Measurements from ENCODE around the gene MPG. TPM values are rescaled to one million over a fixed set of nuclear protein-coding genes. Genes with fewer than 3 reads are reported as not detected.

The MPG gene
- total RNA-seq, 2 donors from 2014 or later: 111 to 138 TPM

DNA sequence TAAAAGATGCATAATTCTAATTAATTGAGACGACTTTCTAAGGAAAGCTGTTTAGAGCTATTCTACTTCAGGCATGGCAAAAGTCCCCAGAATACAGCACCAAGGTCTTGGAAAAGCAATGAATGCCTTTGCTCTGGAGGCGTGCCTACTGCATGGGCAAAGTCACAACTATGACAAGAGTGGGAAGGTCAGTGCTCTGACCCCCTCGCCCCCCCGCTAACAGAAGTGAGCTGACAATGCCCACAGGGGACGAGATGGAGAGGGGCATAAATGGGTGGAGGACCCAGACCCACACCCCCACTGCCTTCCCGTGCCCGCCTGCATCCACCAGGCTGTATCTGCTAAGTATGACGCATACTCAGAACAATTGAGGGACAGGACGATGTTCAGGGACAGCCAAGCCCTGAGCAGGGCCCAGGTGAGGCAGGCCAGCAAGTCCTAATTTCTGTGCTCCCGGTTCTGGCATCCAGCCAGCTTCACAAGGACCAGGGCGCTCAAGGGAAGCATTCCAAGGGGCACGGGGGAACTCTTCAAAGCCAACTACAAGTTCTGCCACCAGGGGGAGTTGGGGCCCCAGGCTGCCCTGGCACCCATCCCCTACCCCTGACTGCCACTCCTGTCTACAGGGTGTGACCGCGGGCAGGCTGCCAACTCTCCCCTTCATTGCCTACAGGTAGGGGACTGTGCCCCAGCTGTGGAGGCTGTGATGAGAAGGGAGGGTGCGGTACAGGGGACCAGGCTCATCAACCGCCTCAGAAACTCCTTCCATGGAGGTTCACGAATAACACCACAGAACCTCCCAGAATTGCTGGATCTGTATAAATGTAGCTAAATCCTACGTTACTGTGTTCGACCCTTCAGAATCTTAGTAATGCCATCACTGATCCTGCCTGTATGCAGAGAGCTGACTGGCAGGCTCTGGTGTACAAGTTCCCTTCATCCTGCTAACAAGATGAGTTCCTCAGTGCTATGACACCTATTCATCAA, 39.6 kb downstream of the MPG start:
- H3K9me3 ChIP-seq: no peaks in the 10 kb centered on the region
- no peak overlapping the region for H3K4me3 ChIP-seq
- WGBS: 60% methylated on average over 19 of the region's 19 CpGs
- TF ChIP-seq CTCF (IDR thresholded peaks at IDR 0.05) (peak; percentile 48 to 68 (median 59)), POLR2A (IDR thresholded peaks at IDR 0.05) (no peak)
- H3K27ac ChIP-seq: no peak overlapping the region
- no peaks in the 10 kb centered on the region for H3K27me3 ChIP-seq (replicated peaks; ENCODE audit: insufficient read depth)
- H3K4me1 ChIP-seq (replicated peaks): no peaks in the 10 kb centered on the region
- DNase-seq (ENCODE audit: low spot score): peak; percentile 34
- H3K36me3 ChIP-seq: no peaks in the 10 kb centered on the region
- intact Hi-C loops (cut with DNase I): no loop called here

DNA sequence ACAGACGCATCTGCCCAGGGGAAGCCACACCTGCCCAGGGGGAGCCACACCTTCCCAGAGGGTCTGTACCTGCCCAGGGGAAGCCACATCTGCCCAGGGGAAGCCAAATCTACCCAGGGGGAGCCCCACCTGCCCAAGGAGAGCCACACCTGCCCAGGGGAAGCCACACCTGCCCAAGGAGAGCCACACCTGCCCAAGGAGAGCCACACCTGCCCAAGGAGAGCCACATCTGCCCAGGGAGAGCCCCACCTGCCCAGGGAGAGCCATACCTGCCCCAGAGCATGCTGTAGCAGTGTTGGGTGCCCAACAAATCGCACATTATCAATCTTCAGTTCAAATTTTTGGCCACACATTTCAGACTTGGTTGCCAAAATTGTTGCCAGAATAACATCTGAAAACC, 40.8 kb downstream of the MPG start:
- intact Hi-C loops (cut with DNase I): no loop called here
- H3K4me1 ChIP-seq (replicated peaks): no peaks in the 10 kb centered on the region
- H3K9me3 ChIP-seq: no peaks in the 10 kb centered on the region
- H3K36me3 ChIP-seq: no peaks in the 10 kb centered on the region
- no peak for TF ChIP-seq CTCF (IDR thresholded peaks at IDR 0.05)
- TF ChIP-seq POLR2A (IDR thresholded peaks at IDR 0.05): no peak
- TF ChIP-seq POLR2AphosphoS5 (IDR thresholded peaks at IDR 0.05): no peak
- H3K27me3 ChIP-seq (replicated peaks; ENCODE audit: insufficient read depth): no peaks in the 10 kb centered on the region
- H3K27ac ChIP-seq: no peak overlapping the region
- H3K4me3 ChIP-seq: no peak overlapping the region
- WGBS: 100% methylated on average over 1 of the region's 2 CpGs
- DNase-seq (ENCODE audit: low spot score): no peak

DNA sequence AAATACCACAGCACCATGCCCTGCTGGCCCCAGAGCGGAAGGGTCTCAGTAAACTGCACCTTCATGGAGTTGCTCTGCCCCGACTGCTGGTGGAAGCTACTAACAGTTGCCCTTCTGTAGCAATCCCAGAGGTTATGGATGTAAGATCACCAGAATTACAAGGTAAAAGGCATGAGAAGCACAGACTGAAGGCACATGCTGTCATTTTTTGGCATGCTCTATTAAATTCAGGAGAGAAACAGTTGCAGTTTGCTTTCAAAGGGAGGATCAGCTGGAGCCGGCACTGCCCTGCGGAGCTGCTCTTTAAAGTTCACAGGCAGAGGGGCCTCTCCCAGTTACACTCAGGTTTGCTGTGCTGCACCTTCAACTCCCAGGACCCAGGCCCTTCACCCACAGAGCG, 41.3 kb downstream of the MPG start:
- Histone ChIP-seq H3K27me3 (replicated peaks; ENCODE audit: insufficient read depth) (no peaks in the 10 kb centered on the region), H3K4me3 (no peak overlapping the region), H3K4me1 (replicated peaks) (no peaks in the 10 kb centered on the region), H3K27ac (no peak overlapping the region), H3K9me3 (no peaks in the 10 kb centered on the region), H3K36me3 (no peaks in the 10 kb centered on the region)
- DNase-seq (ENCODE audit: low spot score): no peak
- WGBS: 79% methylated on average over 5 of the region's 5 CpGs
- TF ChIP-seq CTCF (IDR thresholded peaks at IDR 0.05) (no peak), POLR2AphosphoS5 (IDR thresholded peaks at IDR 0.05) (no peak), POLR2A (IDR thresholded peaks at IDR 0.05) (no peak)
- intact Hi-C loops (cut with DNase I): no loop called here

GRCh38 chr16:119835-120491, 41.9 kb downstream of the MPG start:
- Histone ChIP-seq H3K36me3 (no peaks in the 10 kb centered on the region), H3K27ac (no peak overlapping the region), H3K4me3 (no peak overlapping the region), H3K27me3 (replicated peaks; ENCODE audit: insufficient read depth) (no peaks in the 10 kb centered on the region), H3K9me3 (no peaks in the 10 kb centered on the region), H3K4me1 (replicated peaks) (no peaks in the 10 kb centered on the region)
- DNase-seq (ENCODE audit: low spot score): no peak
- TF ChIP-seq POLR2AphosphoS5 (IDR thresholded peaks at IDR 0.05) (no peak), CTCF (IDR thresholded peaks at IDR 0.05) (no peak), POLR2A (IDR thresholded peaks at IDR 0.05) (no peak)
- intact Hi-C loops (cut with DNase I): no loop called here
- 98% methylated on average over 3 of the region's 3 CpGs for WGBS
